Fibroblast of lung (primary cell): ENCODE results near the gene MYBL2.

Experiments
- EZH2 ChIP-seq: IDR thresholded peaks from 2 replicates; pipeline ENCODE4 v1.5.1; 2012; ENCODE audit warnings: low read length, control low read depth, mild to moderate bottlenecking; ENCODE audit errors: missing control alignments
- TF ChIP-seq, protein P1 (sequence below), 2 donors: IDR thresholded peaks in 1 of 2; conservative IDR thresholded peaks in 1 of 2; 1 replicate in 1 of 2; 2 replicates in 1 of 2; pipeline ENCODE4 v1.5.1; 2011 to 2012; ENCODE audit warnings: low read length in 2 of 2, control low read depth in 1 of 2, inconsistent platforms in 1 of 2, low read depth in 1 of 2, mild to moderate bottlenecking in 1 of 2

- TF ChIP-seq, protein P1, sequence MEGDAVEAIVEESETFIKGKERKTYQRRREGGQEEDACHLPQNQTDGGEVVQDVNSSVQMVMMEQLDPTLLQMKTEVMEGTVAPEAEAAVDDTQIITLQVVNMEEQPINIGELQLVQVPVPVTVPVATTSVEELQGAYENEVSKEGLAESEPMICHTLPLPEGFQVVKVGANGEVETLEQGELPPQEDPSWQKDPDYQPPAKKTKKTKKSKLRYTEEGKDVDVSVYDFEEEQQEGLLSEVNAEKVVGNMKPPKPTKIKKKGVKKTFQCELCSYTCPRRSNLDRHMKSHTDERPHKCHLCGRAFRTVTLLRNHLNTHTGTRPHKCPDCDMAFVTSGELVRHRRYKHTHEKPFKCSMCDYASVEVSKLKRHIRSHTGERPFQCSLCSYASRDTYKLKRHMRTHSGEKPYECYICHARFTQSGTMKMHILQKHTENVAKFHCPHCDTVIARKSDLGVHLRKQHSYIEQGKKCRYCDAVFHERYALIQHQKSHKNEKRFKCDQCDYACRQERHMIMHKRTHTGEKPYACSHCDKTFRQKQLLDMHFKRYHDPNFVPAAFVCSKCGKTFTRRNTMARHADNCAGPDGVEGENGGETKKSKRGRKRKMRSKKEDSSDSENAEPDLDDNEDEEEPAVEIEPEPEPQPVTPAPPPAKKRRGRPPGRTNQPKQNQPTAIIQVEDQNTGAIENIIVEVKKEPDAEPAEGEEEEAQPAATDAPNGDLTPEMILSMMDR (conservative IDR thresholded peaks at IDR 0.05 in 1 of 2, IDR thresholded peaks at IDR 0.05 in 1 of 2; ENCODE audit: low read depth in 1 of 2, low read length in 2 of 2), result no peak
- no peak for TF ChIP-seq EZH2
These were observed 15.9 kb upstream of the MYBL2 start for GRCh38 chr20:43650997-43651525.
